Measurements from ENCODE around the gene PRSS58.

DNA sequence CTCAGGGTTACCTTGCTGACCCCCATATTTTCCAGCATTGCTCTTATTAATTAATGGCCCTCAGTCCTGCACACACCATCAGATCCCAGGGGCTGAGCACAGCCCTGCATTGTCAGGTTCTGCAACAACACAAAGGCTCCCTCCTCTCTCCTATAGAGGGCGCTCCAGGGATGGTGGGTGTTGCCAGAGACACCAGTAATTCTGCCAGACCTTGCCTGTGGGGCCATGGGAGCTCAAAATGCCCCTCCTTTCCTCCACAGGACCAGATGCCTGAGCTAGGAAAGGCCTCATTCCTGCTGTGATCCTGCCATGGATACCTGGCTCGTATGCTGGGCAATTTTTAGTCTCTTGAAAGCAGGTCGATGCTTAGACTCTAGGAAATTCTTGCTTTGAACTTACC lies 42.8 kb upstream of the PRSS58 start:
- TF ChIP-seq CTCF (conservative IDR thresholded peaks at IDR 0.05 in 1 of 2, IDR thresholded peaks at IDR 0.05 in 1 of 2; ENCODE audit: low read depth in 1 of 2, low read length in 2 of 2) = no peak
- no peak for TF ChIP-seq EZH2 (IDR thresholded peaks at IDR 0.05; ENCODE audit: low read length, missing control alignments)
